Neuronal stem cell (in vitro differentiated cells): Measurements from ENCODE around the gene ROBO4.

Experiments used
- DNase-seq: peaks from one replicate; pipeline ENCODE4 v3.0.0-alpha.2; 2013; ENCODE audit warnings: low spot score
- H2AFZ ChIP-seq: one replicate; pipeline ENCODE4 v1.6.1; 2013; ENCODE audit warnings: mild to moderate bottlenecking, low read length, inconsistent platforms
- H2AK5ac ChIP-seq: 2 replicates; pipeline ENCODE4 v1.6.1; 2013; ENCODE audit warnings: low read depth, mild to moderate bottlenecking, inconsistent platforms, low read length, moderate library complexity, mixed read lengths
- H2BK120ac ChIP-seq: 2 replicates; pipeline ENCODE4 v1.6.1; 2013; ENCODE audit warnings: low read depth, mild to moderate bottlenecking, inconsistent platforms, low read length, moderate library complexity, mixed read lengths
- H2BK12ac ChIP-seq: one replicate; pipeline ENCODE4 v1.6.1; 2013; ENCODE audit warnings: low read length, inconsistent platforms
- H2BK15ac ChIP-seq: 2 replicates; pipeline ENCODE4 v1.6.1; 2013; ENCODE audit warnings: mild to moderate bottlenecking, low read length, inconsistent platforms, mixed read lengths
- H2BK5ac ChIP-seq: one replicate; pipeline ENCODE4 v1.6.1; 2013; ENCODE audit warnings: inconsistent platforms, mild to moderate bottlenecking, low read length, moderate library complexity
- H3K14ac ChIP-seq: one replicate; pipeline ENCODE4 v1.6.1; 2013; ENCODE audit warnings: low read length, inconsistent platforms
- H3K18ac ChIP-seq: 2 replicates; pipeline ENCODE4 v1.6.1; 2013; ENCODE audit warnings: low read length, inconsistent platforms
- H3K23ac ChIP-seq: 2 replicates; pipeline ENCODE4 v1.6.1; 2013; ENCODE audit warnings: low read depth, mild to moderate bottlenecking, mixed read lengths, low read length, inconsistent platforms; ENCODE audit not compliant: poor library complexity
- H3K27ac ChIP-seq: replicated peaks from 3 replicates; pipeline ENCODE4 v1.5.1; 2013; ENCODE audit warnings: low read length, inconsistent platforms
- H3K27me3 ChIP-seq, 3 experiments: 2 replicates each; pipeline ENCODE4 v1.6.1; 2013; ENCODE audit warnings: low read length in 3 of 3, mild to moderate bottlenecking in 2 of 3, inconsistent platforms in 1 of 3, low read depth in 1 of 3, mixed read lengths in 1 of 3, moderate library complexity in 1 of 3; ENCODE audit not compliant: control insufficient read depth in 3 of 3, insufficient read depth in 3 of 3
- H3K36me3 ChIP-seq, 2 donors: replicated peaks in 1 of 2; 2 replicates each; pipeline ENCODE4 v1.6.1; 2013; ENCODE audit warnings: low read length in 2 of 2; ENCODE audit not compliant: control insufficient read depth in 2 of 2, insufficient read depth in 2 of 2
- H3K4ac ChIP-seq: 2 replicates; pipeline ENCODE4 v1.6.1; 2013; ENCODE audit warnings: inconsistent platforms, mild to moderate bottlenecking, low read length, moderate library complexity
- H3K4me1 ChIP-seq, 2 donors: 1 replicate in 1 of 2; 2 replicates in 1 of 2; pipeline ENCODE4 v1.6.1; 2013; ENCODE audit warnings: low read length in 2 of 2, low read depth in 1 of 2; ENCODE audit not compliant: control insufficient read depth in 2 of 2, insufficient read depth in 1 of 2
- H3K4me2 ChIP-seq: one replicate; pipeline ENCODE4 v1.6.1; 2013; ENCODE audit warnings: mild to moderate bottlenecking, low read length, inconsistent platforms; ENCODE audit not compliant: insufficient read depth, poor library complexity, severe bottlenecking
- H3K4me3 ChIP-seq, 2 donors: 2 replicates each; pipeline ENCODE4 v1.5.1; 2013; ENCODE audit warnings: low read length in 2 of 2, mild to moderate bottlenecking in 2 of 2, inconsistent platforms in 1 of 2, moderate library complexity in 1 of 2
- H3K79me1 ChIP-seq: one replicate; pipeline ENCODE4 v1.6.1; 2013; ENCODE audit warnings: low read depth, mild to moderate bottlenecking, inconsistent platforms, low read length, moderate library complexity
- H3K9ac ChIP-seq: one replicate; pipeline ENCODE4 v1.6.1; 2013; ENCODE audit warnings: mild to moderate bottlenecking, low read depth, low read length, inconsistent platforms; ENCODE audit not compliant: poor library complexity
- H3K9me3 ChIP-seq, 2 donors: replicated peaks in 1 of 2; 2 replicates each; pipeline versions ENCODE3 to v1.6.1; 2013; ENCODE audit warnings: low read length in 2 of 2, mild to moderate bottlenecking in 2 of 2, inconsistent platforms in 1 of 2, low read depth in 1 of 2, mixed read lengths in 1 of 2, moderate library complexity in 1 of 2; ENCODE audit not compliant: control insufficient read depth in 2 of 2, insufficient read depth in 1 of 2
- H4K8ac ChIP-seq: one replicate; pipeline ENCODE4 v1.6.1; 2013; ENCODE audit warnings: low read depth, mild to moderate bottlenecking, inconsistent platforms, low read length, moderate library complexity
- H4K91ac ChIP-seq: one replicate; pipeline ENCODE4 v1.6.1; 2013; ENCODE audit warnings: low read length, low read depth, mild to moderate bottlenecking, inconsistent platforms; ENCODE audit not compliant: poor library complexity
- WGBS, 2 donors: extraction: QIAGEN DNeasy Blood & Tissue Kit; methylation state at CpG; one replicate each; pipeline ENCODE4 v1.1.7; 2013; ENCODE audit warnings: missing lambda C conversion rate in 2 of 2, mixed read lengths in 1 of 2; ENCODE audit not compliant: insufficient read length in 2 of 2, insufficient replicate concordance in 1 of 2; ENCODE audit errors: extremely low coverage in 2 of 2; 5-methylcytosine and 5-hydroxymethylcytosine counted together

ROBO4 gene

GRCh38 chr11:124859171-124859570 is 38.5 kb downstream of the ROBO4 start:
- Histone ChIP-seq H2AK5ac (no peak overlapping the region), H2BK5ac (no peak overlapping the region), H3K9me3 (no peaks in the 10 kb centered on the region), H3K4ac (no peak overlapping the region), H3K14ac (no peak overlapping the region), H4K8ac (no peak overlapping the region), H4K91ac (no peak overlapping the region), H3K9ac (no peak overlapping the region), H3K4me3 (no peak overlapping the region), H3K27me3 (peaks cover 3 to 70% (median 25%) of the 10 kb centered on the region in 3 experiments), H3K27ac (no peak overlapping the region), H3K36me3 (no peaks in the 10 kb centered on the region), H3K79me1 (no peaks in the 10 kb centered on the region), H2AFZ (no peak overlapping the region), H2BK12ac (no peak overlapping the region), H3K18ac (no peak overlapping the region), H2BK15ac (no peak overlapping the region), H3K23ac (no peak overlapping the region), H3K4me1 (peaks cover 0 to 22% of the 10 kb centered on the region in 2 donors), H2BK120ac (no peak overlapping the region), H3K4me2 (no peak overlapping the region)
- no peak for DNase-seq
- no CpG with 5 or more reads among the region's 2 CpGs for WGBS, 2 donors

GRCh38 chr11:124846070-124846673 is 51.5 kb downstream of the ROBO4 start:
- no CpG with 5 or more reads among the region's 11 CpGs for WGBS, 2 donors
- no peak for DNase-seq

GRCh38 chr11:124844664-124845079 is 53.0 kb downstream of the ROBO4 start:
- H3K27me3 ChIP-seq, result peaks cover 7 to 100% (median 32%) of the 10 kb centered on the region in 3 experiments
- H3K4ac ChIP-seq, result no peak overlapping the region
- no peaks in the 10 kb centered on the region for H3K36me3 ChIP-seq
- H2BK12ac ChIP-seq, result no peak overlapping the region
- H3K4me1 ChIP-seq, result peaks cover 9 to 52% of the 10 kb centered on the region in 2 donors
- no peak overlapping the region for H2BK120ac ChIP-seq
- no peak overlapping the region for H3K4me3 ChIP-seq
- peak overlapping the region; percentile 68 for H3K18ac ChIP-seq
- H3K27ac ChIP-seq, result no peak overlapping the region
- H3K9ac ChIP-seq, result no peak overlapping the region
- no peak overlapping the region for H3K23ac ChIP-seq
- H4K91ac ChIP-seq, result no peak overlapping the region
- DNase-seq, result no peak
- H2AK5ac ChIP-seq, result peak overlapping the region; percentile 9
- no peak overlapping the region for H2AFZ ChIP-seq
- no peak overlapping the region for H2BK15ac ChIP-seq
- H3K79me1 ChIP-seq, result no peaks in the 10 kb centered on the region
- H3K4me2 ChIP-seq, result peak overlapping the region; percentile 12
- no CpG with 5 or more reads among the region's 8 CpGs for WGBS, 2 donors
- peak overlapping the region; percentile 32 for H2BK5ac ChIP-seq
- peaks cover 0 to 10% of the 10 kb centered on the region in 2 donors for H3K9me3 ChIP-seq
- H3K14ac ChIP-seq, result peak overlapping the region; percentile 61
- no peak overlapping the region for H4K8ac ChIP-seq

More at GRCh38 chr11:124846070-124846673, 51.5 kb downstream of the ROBO4 start:
- H3K27ac ChIP-seq, result no peak overlapping the region
- H3K79me1 ChIP-seq, result no peaks in the 10 kb centered on the region
- no peak overlapping the region for H2BK5ac ChIP-seq
- H3K9me3 ChIP-seq, result peaks cover 0 to 7% of the 10 kb centered on the region in 2 donors
- no peak overlapping the region for H2BK12ac ChIP-seq
- H3K4me2 ChIP-seq, result peak overlapping the region; percentile 35
- H3K23ac ChIP-seq, result no peak overlapping the region
- H3K4ac ChIP-seq, result no peak overlapping the region
- H2BK120ac ChIP-seq, result no peak overlapping the region
- no peaks in the 10 kb centered on the region for H3K36me3 ChIP-seq
- no peak overlapping the region for H4K91ac ChIP-seq
- no peak overlapping the region for H3K14ac ChIP-seq
- no peak overlapping the region for H3K9ac ChIP-seq
- no peak overlapping the region for H2BK15ac ChIP-seq
- H2AK5ac ChIP-seq, result peak overlapping the region; percentile 76
- no peak overlapping the region for H3K4me3 ChIP-seq
- no peak overlapping the region for H4K8ac ChIP-seq
- peaks cover 2 to 97% (median 22%) of the 10 kb centered on the region in 3 experiments for H3K27me3 ChIP-seq
- H2AFZ ChIP-seq, result no peak overlapping the region
- peaks cover 9 to 46% of the 10 kb centered on the region in 2 donors for H3K4me1 ChIP-seq
- H3K18ac ChIP-seq, result no peak overlapping the region

- Histone ChIP-seq H3K4me2 (peak overlapping the region; percentile 41), H2AFZ (peak overlapping the region; percentile 93), H2BK120ac (no peak overlapping the region), H2BK12ac (no peak overlapping the region), H3K27ac (peak overlapping the region; percentile 55), H3K9me3 (peaks cover 0 to 7% of the 10 kb centered on the region in 2 donors), H3K27me3 (peaks cover 7 to 100% (median 43%) of the 10 kb centered on the region in 3 experiments), H3K9ac (no peak overlapping the region), H4K91ac (no peak overlapping the region), H2BK5ac (no peak overlapping the region), H3K4ac (no peak overlapping the region), H3K4me3 (peak overlapping the region in 1 of 2 donors; percentile 42), H3K79me1 (no peaks in the 10 kb centered on the region), H3K36me3 (no peaks in the 10 kb centered on the region), H3K14ac (no peak overlapping the region), H4K8ac (no peak overlapping the region), H3K4me1 (peaks cover 12 to 52% of the 10 kb centered on the region in 2 donors), H3K23ac (no peak overlapping the region), H2BK15ac (no peak overlapping the region), H2AK5ac (no peak overlapping the region), H3K18ac (peak overlapping the region; percentile 1)
- DNase-seq, result no peak
- no CpG with 5 or more reads among the region's 8 CpGs for WGBS, 2 donors
These were observed 54.1 kb downstream of the ROBO4 start for GRCh38 chr11:124843616-124843910.
